ENCODE data around the gene ZNF317.

DNA sequence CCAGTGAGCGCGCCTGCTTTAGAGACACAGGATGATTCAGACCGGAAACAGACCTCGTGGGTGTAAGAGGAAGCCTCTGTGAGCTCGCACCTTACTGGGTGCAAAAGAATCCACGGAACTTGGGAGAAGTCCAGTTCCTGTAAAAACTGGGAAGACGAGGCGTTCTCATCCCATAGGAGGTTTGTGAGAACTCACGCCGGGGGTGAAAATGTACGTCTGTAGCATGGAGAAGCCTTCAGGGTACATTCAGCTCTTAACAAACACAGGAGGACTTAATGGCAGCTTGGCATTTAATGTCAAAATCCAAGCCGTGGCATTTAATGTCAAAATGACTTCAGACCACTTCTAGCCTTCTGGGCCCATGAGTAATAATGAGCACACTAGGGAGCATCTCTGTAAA, 21.2 kb downstream of the ZNF317 start:
- TF ChIP-seq EZH2 (IDR thresholded peaks at IDR 0.05; ENCODE audit: borderline replicate concordance, low read length) = no peak
- TF ChIP-seq, protein P1, sequence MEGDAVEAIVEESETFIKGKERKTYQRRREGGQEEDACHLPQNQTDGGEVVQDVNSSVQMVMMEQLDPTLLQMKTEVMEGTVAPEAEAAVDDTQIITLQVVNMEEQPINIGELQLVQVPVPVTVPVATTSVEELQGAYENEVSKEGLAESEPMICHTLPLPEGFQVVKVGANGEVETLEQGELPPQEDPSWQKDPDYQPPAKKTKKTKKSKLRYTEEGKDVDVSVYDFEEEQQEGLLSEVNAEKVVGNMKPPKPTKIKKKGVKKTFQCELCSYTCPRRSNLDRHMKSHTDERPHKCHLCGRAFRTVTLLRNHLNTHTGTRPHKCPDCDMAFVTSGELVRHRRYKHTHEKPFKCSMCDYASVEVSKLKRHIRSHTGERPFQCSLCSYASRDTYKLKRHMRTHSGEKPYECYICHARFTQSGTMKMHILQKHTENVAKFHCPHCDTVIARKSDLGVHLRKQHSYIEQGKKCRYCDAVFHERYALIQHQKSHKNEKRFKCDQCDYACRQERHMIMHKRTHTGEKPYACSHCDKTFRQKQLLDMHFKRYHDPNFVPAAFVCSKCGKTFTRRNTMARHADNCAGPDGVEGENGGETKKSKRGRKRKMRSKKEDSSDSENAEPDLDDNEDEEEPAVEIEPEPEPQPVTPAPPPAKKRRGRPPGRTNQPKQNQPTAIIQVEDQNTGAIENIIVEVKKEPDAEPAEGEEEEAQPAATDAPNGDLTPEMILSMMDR (IDR thresholded peaks at IDR 0.05; ENCODE audit: low read length) = no peak

Data from OCI-LY1 (cell line).